Smooth muscle cell (in vitro differentiated cells): ENCODE results near the gene FAR1. TPM values are rescaled to one million over a fixed set of nuclear protein-coding genes. Genes with fewer than 3 reads are reported as not detected.
"Not testable (repeated sequence)": the region's sequence is repeated elsewhere in the genome, so short reads cannot be mapped to it uniquely, and the experiment has no call there.

Experiments used
- DNase-seq: peaks from one replicate; lab custom pipeline; 2025; ENCODE audit not compliant: unreplicated experiment; lab: John Stamatoyannopoulos, UW
- H2AFZ ChIP-seq: fragments of 200-600 bp; sonication (generic); 2 replicates; pipeline ENCODE4 v1.6.0; 2016; ENCODE audit warnings: antibody characterized with exemption, low read depth, mild to moderate bottlenecking
- H3F3A ChIP-seq: fragments of 200-600 bp; sonication (generic); 2 replicates; pipeline ENCODE4 v1.6.0; 2017; ENCODE audit warnings: antibody characterized with exemption, low read depth
- H3K27ac ChIP-seq: fragments of 200-600 bp; sonication (generic); 2 replicates; pipeline ENCODE4 v1.5.1; 2016; ENCODE audit warnings: low read depth, mild to moderate bottlenecking
- H3K27me3 ChIP-seq: fragments of 200-600 bp; sonication (generic); 2 replicates; pipeline ENCODE4 v1.6.1; 2016; ENCODE audit warnings: low read depth, mild to moderate bottlenecking
- H3K36me3 ChIP-seq: fragments of 200-600 bp; sonication (generic); 2 replicates; pipeline ENCODE4 v1.5.1; 2016; ENCODE audit warnings: low read depth
- H3K4me1 ChIP-seq: fragments of 200-600 bp; sonication (generic); 2 replicates; pipeline ENCODE4 v1.5.1; 2016; ENCODE audit warnings: low read depth
- H3K4me2 ChIP-seq: fragments of 200-600 bp; sonication (generic); 2 replicates; pipeline ENCODE4 v1.6.0; 2016; ENCODE audit warnings: mild to moderate bottlenecking
- H3K4me3 ChIP-seq: fragments of 200-600 bp; sonication (generic); 2 replicates; pipeline ENCODE4 v1.5.1; 2016; ENCODE audit warnings: mild to moderate bottlenecking
- H3K79me2 ChIP-seq: fragments of 200-600 bp; sonication (generic); 2 replicates; pipeline ENCODE4 v1.6.0; 2016; ENCODE audit warnings: low read depth, mild to moderate bottlenecking
- H3K9ac ChIP-seq: fragments of 200-600 bp; sonication (generic); 2 replicates; pipeline ENCODE4 v1.6.0; 2016; ENCODE audit warnings: low read depth
- H3K9me3 ChIP-seq: fragments of 200-600 bp; sonication (generic); replicated peaks from 2 replicates; pipeline ENCODE4 v1.5.1; 2016; ENCODE audit warnings: low read depth
- H4K20me1 ChIP-seq: fragments of 200-600 bp; sonication (generic); 2 replicates; pipeline ENCODE4 v1.6.0; 2016; ENCODE audit warnings: low read depth
- WGBS: methylation state at CpG from one replicate; pipeline ENCODE4 v1.1.7; 2016; ENCODE audit warnings: low lambda C conversion rate; 5-methylcytosine and 5-hydroxymethylcytosine counted together
- polyA plus RNA-seq: library from polyadenylated mRNA; unstranded; fragments of >200 nt; fragmentation: Nextera tagmentation; extraction: Ambion mirVana; gene quantifications from 2 replicates; pipeline ENCODE4 v1.2.1, GENCODE V29; 2016
- total RNA-seq: library from RNA; depleted of rRNA; stranded (reverse); fragments of >200 nt; gene quantifications from 2 replicates; pipeline ENCODE4 v1.2.3, GENCODE V29; 2014
- TF ChIP-seq, protein P1 (sequence below): fragments of 200-600 bp; sonication (generic); IDR thresholded peaks from 2 replicates; pipeline ENCODE4 v1.5.1; 2017; ENCODE audit warnings: borderline replicate concordance, mild to moderate bottlenecking, antibody characterized with exemption; ENCODE audit not compliant: insufficient read depth, poor library complexity, severe bottlenecking

The FAR1 gene
- total and polyA plus RNA-seq, 2 experiments from 2014 or later = 19.5 to 64.9 TPM

DNA sequence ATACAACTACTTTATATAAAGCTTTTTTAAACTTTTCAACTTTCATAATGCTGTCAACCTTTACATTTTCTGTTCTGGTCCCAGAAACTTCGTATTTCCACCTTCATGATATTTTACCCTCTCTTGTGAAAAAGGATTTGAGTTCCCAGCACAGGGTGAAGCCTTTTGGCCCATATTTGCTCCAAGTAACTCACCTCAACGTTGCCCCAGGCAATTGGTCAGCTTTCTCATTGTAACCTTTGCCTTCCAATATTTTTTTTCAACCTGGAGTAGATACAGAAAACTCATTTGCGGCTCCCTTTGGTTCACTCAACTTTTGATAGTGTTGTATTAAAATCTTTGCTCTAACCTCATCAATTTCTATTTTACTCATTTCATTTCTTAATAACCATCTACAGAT is 21.1 kb upstream of the FAR1 start:
- Histone ChIP-seq H3K4me2 (no peak overlapping the region), H3K9ac (no peak overlapping the region), H3K27ac (no peak overlapping the region), H4K20me1 (no peaks in the 10 kb centered on the region), H3K27me3 (no peaks in the 10 kb centered on the region), H3K79me2 (no peaks in the 10 kb centered on the region), H3F3A (no peaks in the 10 kb centered on the region), H3K9me3 (no peaks in the 10 kb centered on the region), H3K36me3 (no peaks in the 10 kb centered on the region), H3K4me3 (no peak overlapping the region), H2AFZ (no peak overlapping the region), H3K4me1 (no peaks in the 10 kb centered on the region)
- no peak for DNase-seq
- TF ChIP-seq, protein P1, sequence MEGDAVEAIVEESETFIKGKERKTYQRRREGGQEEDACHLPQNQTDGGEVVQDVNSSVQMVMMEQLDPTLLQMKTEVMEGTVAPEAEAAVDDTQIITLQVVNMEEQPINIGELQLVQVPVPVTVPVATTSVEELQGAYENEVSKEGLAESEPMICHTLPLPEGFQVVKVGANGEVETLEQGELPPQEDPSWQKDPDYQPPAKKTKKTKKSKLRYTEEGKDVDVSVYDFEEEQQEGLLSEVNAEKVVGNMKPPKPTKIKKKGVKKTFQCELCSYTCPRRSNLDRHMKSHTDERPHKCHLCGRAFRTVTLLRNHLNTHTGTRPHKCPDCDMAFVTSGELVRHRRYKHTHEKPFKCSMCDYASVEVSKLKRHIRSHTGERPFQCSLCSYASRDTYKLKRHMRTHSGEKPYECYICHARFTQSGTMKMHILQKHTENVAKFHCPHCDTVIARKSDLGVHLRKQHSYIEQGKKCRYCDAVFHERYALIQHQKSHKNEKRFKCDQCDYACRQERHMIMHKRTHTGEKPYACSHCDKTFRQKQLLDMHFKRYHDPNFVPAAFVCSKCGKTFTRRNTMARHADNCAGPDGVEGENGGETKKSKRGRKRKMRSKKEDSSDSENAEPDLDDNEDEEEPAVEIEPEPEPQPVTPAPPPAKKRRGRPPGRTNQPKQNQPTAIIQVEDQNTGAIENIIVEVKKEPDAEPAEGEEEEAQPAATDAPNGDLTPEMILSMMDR = no peak
- WGBS = 76% methylated on average over 3 of the region's 3 CpGs

DNA sequence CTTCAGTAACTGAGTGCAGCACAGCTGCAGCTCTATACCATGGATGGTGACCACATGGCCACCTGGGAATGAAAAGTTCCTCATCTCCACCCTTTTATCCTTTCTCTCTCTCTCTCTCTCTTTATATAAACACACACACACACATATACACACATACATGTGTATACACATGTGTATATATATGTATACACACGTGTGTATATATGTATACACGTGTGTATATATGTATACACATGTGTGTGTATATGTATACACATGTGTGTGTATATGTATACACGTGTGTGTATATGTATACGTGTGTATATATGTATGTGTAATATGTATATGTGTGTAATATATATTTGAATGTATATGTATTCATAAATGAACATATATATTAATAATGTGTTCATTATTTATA is 18.8 kb upstream of the FAR1 start:
- TF ChIP-seq, protein P1 = no peak
- H2AFZ ChIP-seq = no peak overlapping the region
- no peaks in the 10 kb centered on the region for H3F3A ChIP-seq
- H3K9ac ChIP-seq = no peak overlapping the region
- H3K4me2 ChIP-seq = no peak overlapping the region
- no peaks in the 10 kb centered on the region for H4K20me1 ChIP-seq
- 63% methylated on average over 4 of the region's 4 CpGs for WGBS
- H3K27ac ChIP-seq = no peak overlapping the region
- no peaks in the 10 kb centered on the region for H3K9me3 ChIP-seq
- no peak overlapping the region for H3K4me3 ChIP-seq
- H3K36me3 ChIP-seq = no peaks in the 10 kb centered on the region
- no peak for DNase-seq
- no peaks in the 10 kb centered on the region for H3K4me1 ChIP-seq
- no peaks in the 10 kb centered on the region for H3K27me3 ChIP-seq
- H3K79me2 ChIP-seq = no peaks in the 10 kb centered on the region

DNA sequence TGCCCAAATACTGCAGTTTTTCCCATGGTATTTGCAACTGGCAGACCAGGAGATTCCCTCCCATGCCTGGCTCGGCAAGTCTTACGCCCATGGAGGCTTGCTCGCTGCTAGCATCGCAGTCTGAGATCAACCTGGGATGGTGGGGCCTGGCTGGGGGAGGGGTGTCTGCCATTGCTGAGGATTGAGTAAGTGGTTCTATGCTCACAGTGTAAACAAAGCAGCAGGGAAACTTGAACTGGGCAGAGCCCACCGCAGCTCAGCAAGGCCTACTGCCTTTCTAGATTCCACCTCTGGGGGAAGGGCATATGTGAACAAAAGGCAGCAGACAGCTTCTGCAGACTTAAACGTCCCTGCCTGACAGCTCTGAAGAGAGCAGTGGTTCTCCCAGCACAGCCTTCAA is 17.0 kb upstream of the FAR1 start:
- not testable (repeated sequence) for H3F3A ChIP-seq, H3K36me3 ChIP-seq, H3K9me3 ChIP-seq, H4K20me1 ChIP-seq, H3K4me2 ChIP-seq, H3K27ac ChIP-seq, H3K9ac ChIP-seq, H2AFZ ChIP-seq, H3K79me2 ChIP-seq, H3K27me3 ChIP-seq, H3K4me1 ChIP-seq, H3K4me3 ChIP-seq, DNase-seq
- WGBS = 70% methylated on average over 6 of the region's 6 CpGs

DNA sequence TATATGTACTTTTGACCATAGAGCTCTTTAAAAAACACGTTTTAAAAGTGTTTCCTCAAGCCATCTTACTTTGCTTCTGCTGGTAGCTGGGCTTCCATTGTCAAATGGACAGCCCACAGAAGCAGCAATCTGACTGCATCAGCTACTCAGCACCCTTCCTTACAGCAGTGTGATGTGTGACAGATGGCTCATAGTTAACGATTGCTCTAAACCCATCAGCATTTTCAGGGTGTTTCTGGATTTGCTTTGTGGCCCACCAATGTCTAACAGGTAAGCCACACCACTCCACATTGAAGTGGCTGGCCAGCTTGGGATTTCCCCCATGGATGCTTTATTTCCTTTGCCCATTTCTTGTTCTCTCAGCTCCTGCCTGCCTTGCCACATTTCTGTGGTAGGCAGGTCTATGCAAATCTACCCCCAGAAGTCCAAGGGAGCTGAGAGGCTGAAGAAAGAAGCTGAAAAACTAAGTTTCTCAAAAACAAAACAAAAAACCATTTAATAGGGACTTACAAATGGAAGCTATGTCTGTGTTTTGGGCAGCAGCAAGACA is 7.3 kb upstream of the FAR1 start:
- TF ChIP-seq, protein P1 = no peak
- 36% methylated on average over 2 of the region's 2 CpGs for WGBS
- H3K36me3 ChIP-seq = no peaks in the 10 kb centered on the region

More for the DNA sequence above, 7.3 kb upstream of the FAR1 start:
- H4K20me1 ChIP-seq = no peaks in the 10 kb centered on the region
- no peaks in the 10 kb centered on the region for H3K27me3 ChIP-seq
- no peak overlapping the region for H3K9ac ChIP-seq
- H3K4me2 ChIP-seq = no peak overlapping the region
- H3K9me3 ChIP-seq = no peaks in the 10 kb centered on the region
- no peak overlapping the region for H2AFZ ChIP-seq
- H3K27ac ChIP-seq = no peak overlapping the region
- no peaks in the 10 kb centered on the region for H3F3A ChIP-seq
- DNase-seq = no peak
- no peak overlapping the region for H3K4me3 ChIP-seq
- no peaks in the 10 kb centered on the region for H3K4me1 ChIP-seq
- no peaks in the 10 kb centered on the region for H3K79me2 ChIP-seq
